Fibroblast of skin of right quadriceps (primary cell): ENCODE results near the gene DOCK7.
A peak's percentile ranks its signal among the peaks of the same experiment; 100 is the strongest.
"Not testable (repeated sequence)": the region's sequence is repeated elsewhere in the genome, so short reads cannot be mapped to it uniquely, and the experiment has no call there.

ENCODE experiments used
- DNase-seq: peaks from one replicate; pipeline ENCODE4 v3.0.0-alpha.2; 2013

The DOCK7 gene

GRCh38 chr1:62610588-62610987 is 77.6 kb downstream of the DOCK7 start:
- DNase-seq: not testable (repeated sequence)

- DNase-seq: no peak
Observed at GRCh38 chr1:62608905-62609304, 79.3 kb downstream of the DOCK7 start.

DNA sequence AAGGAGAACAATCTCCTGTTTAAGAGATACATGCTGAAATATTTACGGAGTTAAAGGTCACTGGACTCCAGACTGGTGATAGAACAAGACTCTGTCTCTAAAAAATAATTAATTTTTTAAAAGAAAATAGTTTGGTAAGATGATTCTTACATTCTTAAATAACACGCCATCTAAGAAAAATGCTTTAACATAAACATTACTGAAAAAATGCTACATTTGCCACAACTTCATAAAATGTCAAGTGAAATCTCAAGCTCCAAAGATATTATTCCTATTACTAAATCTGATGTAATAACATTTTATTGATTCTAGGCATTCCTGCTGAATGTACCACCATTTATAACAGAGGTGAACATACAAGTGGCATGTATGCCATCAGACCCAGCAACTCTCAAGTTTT is 86.7 kb downstream of the DOCK7 start:
- peak; percentile 5 for DNase-seq

DNA sequence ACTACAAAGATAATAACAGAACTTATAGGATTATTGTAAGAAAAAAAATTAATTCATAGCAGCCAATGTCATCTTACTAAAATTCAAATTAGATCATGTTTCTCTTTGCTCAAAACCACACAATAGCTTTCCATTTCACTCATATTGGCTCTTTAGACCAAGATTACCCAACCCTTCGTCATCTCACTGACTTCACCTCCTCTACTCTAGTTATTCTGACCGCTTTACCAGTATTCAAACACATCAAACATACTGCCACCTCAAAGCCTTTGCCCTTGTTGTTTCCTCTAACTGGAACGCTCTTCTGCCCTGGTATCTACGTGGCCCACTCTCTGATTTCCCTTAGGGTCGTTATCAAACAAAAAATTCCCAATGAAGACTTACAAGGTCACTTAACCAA is 89.1 kb downstream of the DOCK7 start:
- DNase-seq: no peak

GRCh38 chr1:62597281-62597680 is 90.9 kb downstream of the DOCK7 start, which contains the start of gene ANGPTL3:
Gene ANGPTL3 (plus strand): TSS chr1:62597520. CDS start chr1:62597567, 47 bp downstream.
- no peak for DNase-seq

DNA sequence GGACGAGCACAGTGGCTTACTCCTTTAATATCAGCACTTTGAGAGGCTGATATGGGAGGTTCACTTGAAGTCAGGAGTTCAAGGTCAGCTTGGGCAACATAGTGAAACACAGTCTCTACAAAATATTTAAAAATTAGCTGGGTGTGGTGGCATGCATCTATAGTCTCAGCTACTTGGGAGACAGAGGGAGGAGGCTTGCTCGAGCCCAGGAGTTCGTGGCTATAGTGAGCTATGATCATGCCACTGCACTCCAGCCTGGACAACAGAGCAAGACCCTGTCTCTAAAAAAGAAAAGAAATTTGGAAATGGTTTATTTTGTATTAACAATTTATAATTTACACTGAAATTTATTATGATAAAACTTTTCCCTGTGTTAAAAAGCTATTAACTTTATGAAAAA is 92.5 kb downstream of the DOCK7 start:
- no peak for DNase-seq

DNA sequence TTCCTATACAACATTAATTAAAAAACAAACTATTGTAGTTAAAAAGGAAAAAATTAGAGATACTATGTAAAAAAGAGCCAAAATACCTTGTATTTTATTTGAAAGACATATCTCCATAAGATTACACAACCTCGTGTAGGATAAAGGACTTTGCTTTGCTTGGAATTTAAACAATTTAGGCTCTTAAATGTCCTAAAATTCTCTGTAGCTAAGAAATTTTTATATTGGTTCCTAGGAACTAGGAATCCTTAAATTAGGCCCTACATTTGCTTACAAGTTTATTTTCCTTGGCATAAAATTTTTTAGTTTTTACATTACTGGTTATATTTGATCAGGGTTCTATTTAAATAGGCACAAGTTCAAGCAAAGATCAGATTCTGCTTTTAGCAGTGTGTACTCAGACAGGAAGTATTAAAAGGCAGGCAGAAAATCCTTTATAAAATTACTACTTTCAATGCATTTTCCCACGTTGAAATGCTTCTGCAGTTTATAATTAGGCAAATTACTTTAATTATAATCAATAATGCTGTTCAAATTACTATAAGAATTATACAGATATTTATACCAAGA is 94.3 kb downstream of the DOCK7 start:
- no peak for DNase-seq

DNA sequence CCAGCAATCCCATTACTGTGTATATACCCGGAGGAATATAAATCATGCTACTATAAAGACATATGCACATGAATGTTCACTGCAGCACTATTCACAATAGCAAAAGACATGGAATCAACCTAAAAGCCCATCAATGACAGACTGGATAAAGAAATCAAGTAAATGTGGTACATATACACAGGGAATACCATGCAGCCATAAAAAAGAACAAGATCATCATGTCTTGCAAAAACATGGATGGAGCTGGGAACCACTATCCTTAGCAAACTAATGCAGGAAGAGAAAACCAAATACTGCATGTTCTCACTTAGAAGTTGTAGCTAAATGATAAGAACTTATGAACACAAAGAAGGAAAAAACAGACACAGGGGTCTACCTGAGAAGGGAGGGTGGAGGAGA is 97.2 kb downstream of the DOCK7 start:
- no peak for DNase-seq

GRCh38 chr1:62590255-62590969 is 97.8 kb downstream of the DOCK7 start:
- DNase-seq: no peak

DNA sequence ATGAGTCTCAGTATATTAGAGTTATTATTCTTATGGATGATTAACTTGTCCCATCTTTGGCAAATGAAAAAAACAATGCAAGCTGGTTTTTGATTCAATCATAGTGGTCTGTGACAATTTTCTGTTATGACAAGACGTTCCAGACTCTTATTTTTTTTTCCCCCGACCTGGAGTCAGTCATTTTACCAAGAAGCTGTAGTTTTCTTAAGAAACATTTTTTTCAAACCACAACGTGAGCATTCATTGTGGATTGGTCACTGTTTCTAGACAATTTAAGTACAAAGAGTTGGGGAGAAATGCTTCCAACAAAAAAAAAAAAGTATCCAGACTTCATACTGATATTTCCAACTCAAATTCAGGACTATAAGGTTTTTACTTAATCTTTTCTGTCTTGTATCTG is 98.9 kb downstream of the DOCK7 start:
- DNase-seq: peak; percentile 33

DNA sequence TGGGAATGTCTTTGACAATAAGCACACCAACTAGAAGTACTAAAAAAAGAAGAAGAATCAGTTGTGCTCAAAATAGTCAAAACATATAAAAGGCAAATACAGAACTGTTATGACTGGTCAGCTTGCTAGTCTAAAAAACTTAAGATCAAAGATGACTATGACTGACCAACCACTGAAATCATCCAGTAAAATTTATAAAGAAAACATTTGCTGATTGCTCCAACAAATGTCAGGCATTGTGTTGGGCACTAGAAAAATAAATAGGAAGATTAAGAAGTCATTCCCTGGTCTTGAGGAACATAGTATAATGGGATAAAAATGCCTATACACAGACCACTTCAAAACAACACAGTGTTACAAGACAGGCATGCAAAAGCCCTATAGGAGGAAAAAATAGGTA is 100.2 kb downstream of the DOCK7 start:
- no peak for DNase-seq

GRCh38 chr1:62585469-62586155 is 102.6 kb downstream of the DOCK7 start:
- DNase-seq: no peak

DNA sequence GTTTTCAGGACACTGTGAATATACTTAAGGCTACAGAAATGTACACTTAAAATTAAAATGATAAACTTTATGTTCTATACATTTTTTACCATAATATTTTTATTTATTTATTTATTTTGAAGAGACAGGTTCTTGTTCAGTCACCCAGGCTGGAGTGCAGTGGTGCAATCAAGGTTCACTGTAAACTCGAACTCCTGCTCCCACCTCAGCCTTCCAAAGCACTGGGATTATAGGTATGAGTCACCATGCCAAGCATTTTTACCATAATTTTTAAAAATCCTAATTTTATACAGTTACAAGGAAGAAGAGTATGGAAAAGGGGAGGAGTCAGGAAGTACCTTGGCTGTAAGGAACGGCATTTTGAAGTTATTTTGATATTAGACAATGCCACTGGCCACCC is 114.5 kb downstream of the DOCK7 start:
- DNase-seq: peak; percentile 2

DNA sequence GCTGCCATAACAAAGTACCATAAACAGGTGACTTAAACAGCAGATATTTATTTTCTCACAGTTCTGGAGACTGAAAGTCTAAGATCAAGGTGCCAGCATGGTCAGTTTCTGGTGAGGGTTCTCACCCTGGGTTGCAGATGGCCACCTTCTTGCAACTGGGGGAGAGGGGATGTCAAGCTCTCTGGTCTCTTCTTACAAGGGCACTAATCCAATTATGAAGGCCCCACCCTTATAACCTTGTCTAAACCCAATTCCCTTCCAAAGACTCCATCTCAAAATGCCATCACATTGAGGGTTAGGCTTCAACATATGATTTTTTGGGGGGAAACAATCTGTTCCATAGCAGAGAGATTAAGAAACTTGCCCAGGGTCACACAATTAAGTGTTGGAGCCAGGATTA is 115.7 kb downstream of the DOCK7 start:
- DNase-seq: no peak

DNA sequence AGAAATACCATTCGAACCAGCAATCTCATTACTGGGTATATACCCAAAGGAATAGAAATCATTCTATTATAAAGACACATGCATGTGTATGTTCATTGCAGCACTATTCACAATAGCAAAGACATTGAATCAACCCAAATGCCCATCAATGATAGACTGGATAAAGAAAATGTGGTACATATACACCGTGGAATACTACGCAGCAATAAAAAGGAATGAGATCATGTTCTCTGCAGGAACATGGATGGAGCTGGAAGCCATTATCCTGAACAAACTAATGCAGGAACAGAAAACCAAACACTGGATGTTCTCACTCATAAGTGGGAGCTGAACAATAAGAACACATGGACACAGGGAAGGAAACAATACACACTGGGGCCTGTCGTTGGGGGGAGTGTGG is 116.7 kb downstream of the DOCK7 start:
- DNase-seq: not testable (repeated sequence)

DNA sequence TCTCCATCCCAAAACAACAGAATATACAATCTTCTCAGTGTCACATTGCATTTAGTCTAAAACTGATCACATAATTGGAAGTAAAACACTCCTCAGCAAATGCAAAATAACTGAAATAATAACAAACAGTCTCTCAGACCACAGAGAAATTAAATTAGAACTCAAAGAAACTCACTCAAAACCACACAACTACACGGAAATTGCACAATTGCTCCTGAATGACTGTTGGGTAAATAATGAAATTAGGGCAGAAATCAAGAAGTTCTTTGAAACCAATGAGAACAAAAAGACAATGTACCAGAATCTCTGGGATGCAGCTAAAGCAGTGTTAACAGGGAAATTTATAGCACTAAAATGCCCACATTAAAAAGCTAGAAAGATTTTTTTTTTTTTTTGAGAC is 120.3 kb downstream of the DOCK7 start:
- not testable (repeated sequence) for DNase-seq

GRCh38 chr1:62567182-62567581 is 121.0 kb downstream of the DOCK7 start:
- not testable (repeated sequence) for DNase-seq

GRCh38 chr1:62561306-62561705 is 126.9 kb downstream of the DOCK7 start:
- DNase-seq: no peak

DNA sequence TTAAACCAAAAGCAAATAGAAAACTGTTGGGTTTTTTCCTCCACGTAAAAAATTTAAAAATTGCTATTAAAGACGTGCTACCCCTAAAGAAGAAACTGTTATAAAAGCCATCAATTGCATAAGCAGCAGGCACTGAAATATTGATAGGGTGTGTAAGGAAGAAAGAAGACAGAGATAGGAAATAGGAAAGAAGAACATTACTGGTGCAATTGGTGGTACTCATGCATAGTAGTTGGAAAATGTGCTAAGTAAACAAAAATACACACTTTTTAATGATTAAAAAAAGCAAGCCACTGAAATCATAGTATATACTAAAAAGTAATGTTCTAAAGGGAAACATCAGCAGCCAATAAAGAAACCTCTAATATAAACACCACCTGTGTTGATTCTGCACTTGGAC is 143.6 kb downstream of the DOCK7 start:
- DNase-seq: no peak

DNA sequence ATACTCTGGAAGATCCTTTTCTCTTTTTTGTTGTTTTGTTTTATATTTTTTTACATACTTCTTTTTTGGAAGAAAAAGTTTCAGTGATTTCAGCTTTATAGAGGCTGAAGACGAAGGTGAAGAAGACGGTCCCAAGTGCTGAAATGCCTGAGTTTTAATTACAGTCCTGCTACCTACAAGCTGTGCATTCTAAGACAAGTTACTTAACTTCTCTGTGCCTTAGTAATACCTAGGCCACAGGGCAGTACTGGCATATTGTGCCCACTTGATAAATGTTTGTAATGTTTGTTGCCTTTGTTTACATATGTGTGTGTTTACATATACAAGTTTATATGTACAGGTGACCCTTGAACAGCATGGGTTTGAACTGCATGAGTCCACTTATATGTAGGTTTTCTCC is 147.1 kb downstream of the DOCK7 start:
- DNase-seq: no peak

DNA sequence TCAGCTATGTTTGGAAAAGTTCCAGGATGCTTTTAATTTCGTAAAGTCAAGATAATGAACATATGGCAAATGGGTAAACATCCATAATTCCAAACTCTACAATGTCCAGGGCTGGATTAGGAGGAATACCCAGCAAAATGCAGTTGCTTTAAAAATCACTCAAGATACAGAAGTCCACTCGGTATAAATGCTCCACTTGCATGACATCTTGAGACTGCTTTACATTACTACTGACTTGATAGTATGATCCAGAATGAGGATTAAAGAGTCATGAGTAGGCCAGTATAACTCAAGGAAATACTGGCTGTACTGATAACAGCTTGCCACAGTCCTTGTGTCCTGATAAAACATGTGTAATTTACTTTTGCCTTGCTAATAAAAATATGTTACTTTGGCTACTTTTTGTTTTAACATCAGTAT is 149.1 kb downstream of the DOCK7 start:
- DNase-seq: no peak

- no peak for DNase-seq
Observed at GRCh38 chr1:62536865-62537264, 151.3 kb downstream of the DOCK7 start.

GRCh38 chr1:62530516-62531154 is 157.6 kb downstream of the DOCK7 start:
- peak; percentile 17 for DNase-seq

- no peak for DNase-seq
Observed at GRCh38 chr1:62529227-62529626, 159.0 kb downstream of the DOCK7 start.
